K562 (cell line): Measurements from ENCODE around the gene IRF8. TPM values are rescaled to one million over a fixed set of nuclear protein-coding genes. Genes with fewer than 3 reads are reported as not detected.

Experiments used
- ATAC-seq: fragments of 200-7000 bp; cut with Tn5 transposase; 3 replicates; pipeline ENCODE4 v1.9.1; 2020; ENCODE audit warnings: moderate library complexity
- BruUV-seq: library from RNA; stranded (reverse); fragments of 400-500 nt; replicated peaks from 2 replicates; lab custom pipeline; 2021; lab: Mats Ljungman, UMichigan
- CTCF ChIA-PET: fragments of 300-600 bp; formaldehyde crosslinking; extraction: SDS; loops from one replicate; lab custom pipeline; 2021; ENCODE audit warnings: low intra/inter-chr PET ratio; lab: Yijun Ruan, JAX
- POLR2A ChIA-PET: fragments of 300-600, 350-650 bp; sonication (Branson Sonifier 250); formaldehyde crosslinking; extraction: SDS; loops from one replicate; lab custom pipeline; 2021; ENCODE audit warnings: antibody characterized with exemption, inconsistent platforms; lab: Yijun Ruan, JAX
- DNase-seq, 4 experiments: peaks; one replicate each; pipeline versions ENCODE4 v3.0.0 to v3.0.0-alpha.2; 2011 to 2018; ENCODE audit warnings: low spot score in 3 of 4, mixed read lengths in 3 of 4; ENCODE audit errors: extremely low read depth in 1 of 4
- FAIRE-seq: peaks from 2 replicates; lab custom pipeline; 2011; peaks lifted over from hg19 to GRCh38; lab: Jason Lieb, UNC
- H2AFZ ChIP-seq: 2 replicates; pipeline ENCODE4 v1.6.0; 2011; ENCODE audit warnings: low read depth, low read length, control low read depth, inconsistent platforms
- H3K27ac ChIP-seq: fragments of 200-600 bp; 3 replicates; pipeline ENCODE4 v1.8.0; 2011; ENCODE audit warnings: low read depth, mild to moderate bottlenecking, control low read depth, inconsistent platforms, low read length, moderate library complexity, mixed read lengths; ENCODE audit errors: extremely low read depth
- H3K27me3 ChIP-seq, 2 experiments: fragments of 300-600 bp in 1 of 2; 2 replicates in 1 of 2; 3 replicates in 1 of 2; pipeline versions ENCODE4 v1.6.0 to v1.8.0; 2011; ENCODE audit warnings: inconsistent platforms in 2 of 2, low read length in 2 of 2, mild to moderate bottlenecking in 1 of 2, mixed read lengths in 1 of 2, moderate library complexity in 1 of 2; ENCODE audit not compliant: control insufficient read depth in 2 of 2, insufficient read depth in 2 of 2
- H3K36me3 ChIP-seq: fragments of 300-600 bp; 3 replicates; pipeline ENCODE4 v1.8.0; 2011; ENCODE audit warnings: mild to moderate bottlenecking, low read length, inconsistent platforms; ENCODE audit not compliant: control insufficient read depth, insufficient read depth
- H3K4me1 ChIP-seq, 2 experiments: fragments of 200-600 bp in 1 of 2; replicated peaks in 1 of 2; 2 replicates in 1 of 2; 3 replicates in 1 of 2; pipeline versions ENCODE4 v1.5.1 to v1.8.0; 2011; ENCODE audit warnings: inconsistent platforms in 2 of 2, low read length in 2 of 2, mild to moderate bottlenecking in 1 of 2, mixed read lengths in 1 of 2, moderate library complexity in 1 of 2; ENCODE audit not compliant: control insufficient read depth in 2 of 2, insufficient read depth in 2 of 2
- H3K4me2 ChIP-seq: 2 replicates; pipeline ENCODE4 v1.6.1; 2011; ENCODE audit warnings: low read length, control low read depth, inconsistent platforms, mixed read lengths; ENCODE audit not compliant: insufficient read depth
- H3K4me3 ChIP-seq: fragments of 200-600 bp; sonication (generic), shearing (Covaris generic); 2 replicates; pipeline ENCODE4 v1.5.1; 2016; ENCODE audit warnings: control low read depth, inconsistent platforms
- H3K79me2 ChIP-seq: fragments of 200-600 bp; 3 replicates; pipeline ENCODE4 v1.8.0; 2011; ENCODE audit warnings: low read length, inconsistent platforms; ENCODE audit not compliant: control insufficient read depth, insufficient read depth
- H3K9ac ChIP-seq, 2 experiments: 2 replicates each; pipeline versions ENCODE4 v1.6.0 to v1.6.1; 2011; ENCODE audit warnings: low read depth in 2 of 2, low read length in 2 of 2, control low read depth in 1 of 2, inconsistent platforms in 1 of 2, mild to moderate bottlenecking in 1 of 2, mixed read lengths in 1 of 2; ENCODE audit not compliant: insufficient read depth in 1 of 2
- H3K9me1 ChIP-seq: one replicate; pipeline ENCODE4 v1.6.0; 2011; ENCODE audit warnings: inconsistent platforms, mild to moderate bottlenecking, low read length, moderate library complexity; ENCODE audit not compliant: control insufficient read depth, insufficient read depth
- H3K9me3 ChIP-seq: replicated peaks from 2 replicates; pipeline ENCODE4 v1.5.1; 2011; ENCODE audit warnings: low read depth, low read length, inconsistent platforms; ENCODE audit not compliant: control insufficient read depth, insufficient read depth
- H4K20me1 ChIP-seq: replicated peaks from 2 replicates; pipeline ENCODE4 v1.6.1; 2011; ENCODE audit warnings: low read length, inconsistent platforms, mixed read lengths; ENCODE audit not compliant: control insufficient read depth, insufficient read depth
- CCNT2 ChIP-seq: IDR thresholded peaks from 2 replicates; pipeline ENCODE4 v1.6.1; 2011; ENCODE audit warnings: borderline replicate concordance, low read depth, mild to moderate bottlenecking, moderate library complexity, mixed read lengths, low read length; ENCODE audit not compliant: insufficient read length; ENCODE audit errors: extremely low read depth
- EZH2 ChIP-seq: IDR thresholded peaks from 2 replicates; pipeline ENCODE4 v1.6.1; 2012; ENCODE audit warnings: low read depth, mild to moderate bottlenecking, inconsistent platforms, low read length, borderline replicate concordance
- FOXO4 ChIP-seq: fragments of 450-650 bp; formaldehyde crosslinking; IDR thresholded peaks from 2 replicates; pipeline ENCODE4 v1.4.0; 2020; ENCODE audit warnings: mild to moderate bottlenecking, moderate library complexity
- GMEB1 ChIP-seq: fragments of 250-450 bp; sonication (Bioruptor Pico); IDR thresholded peaks from 2 replicates; pipeline ENCODE4 v1.4.0; 2020; ENCODE audit warnings: mild to moderate bottlenecking
- LCOR ChIP-seq: sonication (generic); formaldehyde crosslinking; IDR thresholded peaks from 2 replicates; pipeline ENCODE4 v1.8.0; 2022; ENCODE audit warnings: mild to moderate bottlenecking, missing genetic modification reagents
- NFIX ChIP-seq: fragments of 250-450 bp; sonication (Bioruptor Pico); IDR thresholded peaks from 2 replicates; pipeline ENCODE4 v1.4.0; 2020; ENCODE audit warnings: low read depth, mild to moderate bottlenecking, moderate library complexity
- NR1H2 ChIP-seq: sonication (generic); formaldehyde crosslinking; IDR thresholded peaks from 2 replicates; pipeline ENCODE4 v1.4.0; 2020; ENCODE audit warnings: mild to moderate bottlenecking, missing genetic modification reagents
- XRCC3 ChIP-seq: fragments of 450-650 bp; IDR thresholded peaks from 2 replicates; pipeline ENCODE4 v1.6.1; 2017; ENCODE audit warnings: mild to moderate bottlenecking, moderate library complexity
- ZFP36 ChIP-seq: fragments of 150-350 bp; IDR thresholded peaks from 2 replicates; pipeline ENCODE4 v1.6.1; 2018; ENCODE audit warnings: low read length, low read depth; ENCODE audit not compliant: partially characterized antibody
- ZHX1 ChIP-seq: fragments of 150-350 bp; conservative IDR thresholded peaks from 2 replicates; pipeline ENCODE4 v1.6.1; 2014; ENCODE audit warnings: low read length
- ZNF518B ChIP-seq: fragments of 250-450 bp; sonication (Bioruptor Pico); IDR thresholded peaks from 2 replicates; pipeline ENCODE4 v1.5.0; 2021; ENCODE audit warnings: mild to moderate bottlenecking, moderate library complexity
- ZSCAN32 ChIP-seq: fragments of 450-650 bp; formaldehyde crosslinking; IDR thresholded peaks from 2 replicates; pipeline ENCODE4 v1.4.0; 2020; ENCODE audit warnings: mild to moderate bottlenecking, moderate library complexity
- WGBS: fragments of 100-300 bp; shearing (Covaris generic); methylation state at CpG from one replicate; pipeline ENCODE4 v1.1.6; 2016; ENCODE audit warnings: low coverage, mixed read lengths; ENCODE audit not compliant: insufficient coverage; ENCODE audit errors: missing lambda C conversion rate; 5-methylcytosine and 5-hydroxymethylcytosine counted together
- in situ Hi-C: fragments of 300-500 bp; cut with MboI; formaldehyde crosslinking; loops from 4 replicates; pipeline ENCODE4 v1.15.0; 2018; ENCODE audit warnings: inconsistent platforms, mixed read lengths
- intact Hi-C: fragments of 100-400 bp; cut with micrococcal nuclease; formaldehyde crosslinking; loops from 2 replicates; pipeline ENCODE4 v1.14.2; 2022
- polyA plus RNA-seq, 8 experiments: library from polyadenylated mRNA; depleted of rRNA in 4 of 8; stranded (reverse) in 5 of 8; unstranded in 3 of 8; fragments of >200 nt; fragmentation: Nextera tagmentation in 2 of 8; fragmentation: Illumina TruSeq in 1 of 8; extraction: Ambion mirVana in 2 of 8; extraction: Trizol in 1 of 8; gene quantifications; 2 replicates each; pipeline versions ENCODE4 v1.2.1 to v1.2.3, GENCODE V29; 2011 to 2014; ENCODE audit warnings: inconsistent platforms in 1 of 8, missing spikeins in 1 of 8
- total RNA-seq, 7 experiments: library from RNA; depleted of rRNA in 6 of 7; stranded (reverse); fragments of >200 nt in 6 of 7; fragmentation: Illumina TruSeq in 2 of 7; extraction: Trizol in 2 of 7; gene quantifications; 2 replicates each; pipeline versions ENCODE4 v1.2.1 to v1.2.3, GENCODE V29; 2011 to 2021; ENCODE audit warnings: low replicate concordance in 1 of 7

Gene IRF8
- total and polyA plus RNA-seq, 9 of the 15 experiments (the other 6 are each of a cell fraction or from before 2014, with no cell fraction given) = 0.01 to 0.98 TPM; not detected in 7

- TF ChIP-seq ZSCAN32 (no peak), LCOR (CRISPR knock-in tag) (no peak), ZFP36 (no peak), NR1H2 (CRISPR knock-in tag) (no peak), GMEB1 (CRISPR knock-in tag) (no peak), EZH2 (0 out of 2 replicates have a peak, but pooled peaks have one; percentile 20)
Observed at GRCh38 chr16:85897382-85897781, 1.6 kb upstream of the IRF8 start (continued).

GRCh38 chr16:85899444-85899843 is 482 bp downstream of the IRF8 start:
- Histone ChIP-seq H3K27ac (no peak overlapping the region), H3K27me3 (peaks cover 61 to 85% of the 10 kb centered on the region in 2 experiments), H2AFZ (no peak overlapping the region), H3K4me1 (peaks cover 0 to 9% of the 10 kb centered on the region in 2 experiments; a peak in 1 of 5 replicates), H3K4me3 (no peak overlapping the region), H3K4me2 (no peak overlapping the region), H3K9me1 (no peaks in the 10 kb centered on the region), H3K79me2 (no peaks in the 10 kb centered on the region), H3K36me3 (no peaks in the 10 kb centered on the region), H4K20me1 (peaks cover 5% of the 10 kb centered on the region), H3K9ac (no peak overlapping the region), H3K9me3 (no peaks in the 10 kb centered on the region)
- no peak for DNase-seq
- BruUV-seq = no TSS peak
- ChIA-PET POLR2A (no interaction called here), CTCF (no interaction called here)
- no peak for FAIRE-seq
- no peak for ATAC-seq
- 9% methylated on average over 7 of the region's 7 CpGs for WGBS
- intact Hi-C loops = loop anchor here (5.0 kb wide), 1 partner anchor 77 kb away; no protein-coding TSS in a partner anchor
- in situ Hi-C loops = no loop called here
- no peak for TF ChIP-seq FOXO4 (CRISPR knock-in tag)
- no peak for TF ChIP-seq NFIX
- no peak for TF ChIP-seq ZHX1
- no peak for TF ChIP-seq CCNT2
- no peak for TF ChIP-seq XRCC3
- no peak for TF ChIP-seq ZNF518B (CRISPR knock-in tag)
